HG02884 (cell line): ENCODE data around the gene CRIM1.

ENCODE experiments used
- ATAC-seq: cut with Tn5 transposase; IDR thresholded peaks from one replicate; pipeline ENCODE4 v1.9.1; 2021; ENCODE audit warnings: mild to moderate bottlenecking, moderate library complexity; ENCODE audit not compliant: unreplicated experiment

The CRIM1 gene

DNA sequence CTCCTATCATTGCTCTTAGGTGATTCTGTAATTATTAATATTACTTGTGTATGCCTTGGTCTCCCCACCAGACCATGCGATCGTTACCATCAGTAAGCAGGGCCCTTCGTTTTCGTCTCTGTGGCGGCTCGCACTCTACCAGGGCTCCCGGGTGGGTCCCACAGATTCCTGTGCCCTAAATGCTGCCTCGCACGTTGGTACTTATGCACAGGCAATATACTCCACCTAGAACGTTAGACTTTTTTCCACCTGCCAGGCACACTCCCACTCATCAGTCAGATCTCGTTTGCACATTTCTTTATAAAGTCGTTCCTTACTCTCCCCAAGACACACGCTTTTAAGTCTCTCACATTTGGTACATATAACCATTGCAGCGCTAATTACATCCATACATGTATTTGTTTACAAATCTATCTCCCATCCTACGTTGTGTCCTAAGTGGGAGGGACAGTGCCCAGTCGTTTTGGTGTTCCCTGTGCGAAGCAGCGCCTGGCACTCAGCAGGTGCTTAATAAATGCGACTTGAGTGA, 241.5 kb downstream of the CRIM1 start:
- peak; percentile 0 for ATAC-seq

DNA sequence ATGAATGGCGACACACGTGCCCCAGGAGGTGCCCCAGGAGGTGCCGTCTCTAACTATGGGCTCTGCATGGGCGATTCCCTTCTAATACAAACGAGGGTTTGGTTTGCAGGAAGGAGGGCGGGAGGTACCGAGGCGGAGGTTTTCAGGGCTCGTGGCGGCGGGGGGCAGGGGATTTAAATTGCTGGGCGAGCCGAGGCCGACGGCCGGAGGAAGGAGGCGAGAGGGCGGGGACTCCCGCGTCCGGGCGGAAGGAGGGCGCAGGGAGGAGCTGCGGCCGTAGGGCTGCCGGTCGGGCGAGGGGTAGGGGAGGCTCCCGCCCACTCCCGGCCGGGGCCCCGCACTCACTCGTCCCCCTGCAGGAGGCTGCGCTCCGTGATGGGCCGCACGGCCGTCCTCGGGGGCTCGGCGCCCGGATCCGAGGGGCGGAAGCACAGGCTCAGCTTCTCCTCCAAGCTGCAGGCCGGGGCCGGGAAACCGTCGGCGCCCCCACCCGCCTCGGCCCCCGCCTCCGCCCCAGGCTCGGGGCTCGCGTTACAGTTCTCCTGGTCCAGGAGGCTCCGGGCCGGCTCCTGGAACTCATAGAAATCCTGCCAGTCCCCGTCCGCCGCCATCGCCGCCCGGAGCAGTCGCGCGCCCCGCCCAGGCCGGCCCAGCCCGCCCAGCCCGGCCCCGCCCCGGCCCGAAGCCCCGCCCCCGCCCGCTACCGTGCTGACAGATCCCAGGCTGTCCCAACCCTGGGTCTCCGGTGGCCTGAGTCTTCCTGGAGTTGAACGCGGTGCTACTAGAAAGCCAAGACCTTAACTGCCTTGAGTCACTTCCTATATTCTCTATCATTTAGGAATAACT, 242.2 kb downstream of the CRIM1 start, which contains the start of gene FEZ2:
TSS of gene FEZ2 (minus strand) at position 637 of the 846 bp plus-strand sequence. CDS start at position 611, 26 bp downstream.
- ATAC-seq: peak; percentile 98
